Muscle of arm (tissue), 12 donors: ENCODE data around the gene DES. TPM values are rescaled to one million over a fixed set of nuclear protein-coding genes. Genes with fewer than 3 reads are reported as not detected.
"Not testable (repeated sequence)": the region's sequence is repeated elsewhere in the genome, so short reads cannot be mapped to it uniquely, and the experiment has no call there.

Experiments used
- DNase-seq: peaks from one replicate; pipeline ENCODE4 v3.0.0-alpha.2; 2013
- polyA plus RNA-seq, 12 donors: library from polyadenylated mRNA; unstranded; fragments of 120-200 nt; gene quantifications; one replicate each; pipeline ENCODE4 v1.2.1, GENCODE V29; 2013; ENCODE audit not compliant: insufficient read length in 12 of 12

DES gene
- polyA plus RNA-seq, 12 donors = 1,983 to 5,935 (median 4,188) TPM

DNA sequence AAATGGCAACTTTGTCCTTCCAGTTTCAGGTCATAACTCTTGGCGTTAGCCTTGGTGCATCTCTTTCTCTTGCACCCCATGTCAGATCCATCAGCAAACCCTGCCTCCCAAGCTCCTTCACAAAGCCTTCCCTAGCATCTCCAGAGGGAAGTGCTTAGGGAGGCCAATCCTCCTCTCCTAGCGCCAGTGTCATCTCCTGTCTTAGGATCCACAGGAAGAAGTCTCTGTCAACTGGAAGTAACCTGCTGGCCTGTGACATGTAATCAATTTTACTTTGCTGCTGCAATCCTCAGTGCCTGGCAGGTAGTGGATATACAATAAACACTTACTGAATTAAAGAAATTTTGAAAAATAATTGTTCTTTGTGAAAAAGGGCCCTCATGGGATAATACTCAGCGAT, 22.6 kb upstream of the DES start:
- DNase-seq = no peak

DNA sequence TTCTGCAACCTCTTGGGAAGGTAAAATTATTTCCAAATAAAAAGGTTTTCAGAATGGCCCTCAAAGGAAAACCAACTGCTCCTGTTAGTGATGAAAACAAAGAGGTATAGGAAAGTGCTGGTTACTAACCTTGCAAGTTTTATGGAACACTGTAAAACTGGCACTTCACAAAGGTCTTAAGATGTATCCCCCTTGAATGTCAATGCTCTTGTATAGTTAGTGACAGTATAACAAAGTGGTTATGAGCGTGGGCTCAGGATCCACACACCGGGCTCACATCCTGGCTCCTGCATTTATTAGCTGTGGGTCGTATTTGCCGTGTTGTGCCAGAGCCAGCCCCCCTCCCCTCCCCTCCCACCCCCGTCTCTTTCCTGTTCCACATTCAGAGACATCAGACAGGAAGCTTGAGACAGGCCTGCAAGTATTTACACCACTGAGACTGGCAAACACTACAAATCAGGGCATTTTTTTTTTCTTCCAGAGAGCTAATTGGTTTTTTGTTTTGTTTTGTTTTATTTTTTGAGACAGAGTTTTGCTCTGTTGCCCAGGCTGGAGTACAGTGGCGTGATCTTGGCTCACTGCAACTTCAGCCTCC, 21.2 kb upstream of the DES start:
- DNase-seq = no peak

DNA sequence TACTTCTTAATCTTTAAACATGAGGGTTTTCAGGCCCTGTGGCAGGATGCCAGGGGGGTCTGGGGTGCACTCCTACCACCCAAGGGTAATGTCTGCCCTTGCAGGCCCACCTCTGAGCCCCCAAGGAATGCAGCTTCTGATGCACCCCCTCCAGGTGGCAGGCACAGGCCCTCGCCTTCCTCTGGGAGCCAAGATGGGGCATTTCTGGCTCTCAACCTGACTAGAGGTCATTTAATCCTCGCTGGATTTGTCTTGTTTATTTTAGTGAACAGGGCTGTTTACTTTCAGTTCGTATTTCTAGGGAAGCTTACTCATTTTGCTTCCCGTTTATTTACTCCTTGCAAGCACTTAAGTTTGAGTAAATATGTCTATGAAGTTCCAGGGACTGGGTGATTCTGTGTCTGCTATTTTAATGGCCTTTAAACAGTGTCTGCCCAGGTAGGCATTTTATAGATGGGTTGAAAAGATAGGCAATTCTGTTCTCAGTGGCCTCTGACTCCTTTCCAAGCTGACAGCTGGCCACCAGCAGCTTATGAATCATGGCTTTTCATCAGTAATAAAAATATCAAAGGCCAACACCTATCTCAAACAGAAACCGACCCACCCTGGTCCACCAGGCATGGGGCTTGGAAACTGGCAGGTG, 19.3 kb upstream of the DES start:
- no peak for DNase-seq

DNA sequence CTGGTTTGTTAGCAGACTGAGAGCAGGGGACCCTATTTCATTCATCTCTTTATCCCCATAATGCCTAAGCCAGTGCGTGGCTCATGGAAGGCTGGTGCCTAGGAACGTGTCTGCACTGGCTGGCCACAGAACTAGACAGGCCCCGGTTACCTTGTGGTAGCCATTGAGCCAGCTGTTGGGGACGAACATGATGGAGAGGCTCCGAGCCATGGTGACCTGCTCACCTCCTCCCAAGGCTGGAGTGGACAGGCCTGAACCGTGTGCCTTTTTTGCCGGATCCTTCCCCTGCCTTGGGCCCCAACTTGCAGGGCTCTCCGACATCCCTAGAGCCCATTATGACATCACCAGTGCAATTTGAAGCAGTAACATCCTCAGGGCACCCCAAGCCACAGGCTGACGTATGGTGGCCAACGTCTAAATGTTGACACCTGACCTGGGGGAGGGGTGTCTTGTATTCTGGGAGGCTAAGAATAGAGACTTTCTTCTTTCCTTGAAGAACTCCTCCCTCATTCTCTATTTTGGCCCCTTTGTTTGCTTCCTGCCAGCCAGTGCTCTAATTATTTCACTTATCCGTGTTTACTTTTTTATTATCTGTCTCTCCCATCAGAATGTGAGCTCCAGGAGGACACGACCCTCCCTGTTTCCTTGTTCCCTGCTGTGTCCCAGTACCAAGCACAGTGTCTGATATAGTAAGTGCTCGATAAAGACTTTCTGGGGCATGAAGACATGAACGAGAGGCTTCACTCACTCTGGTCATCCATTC, 18.3 kb upstream of the DES start:
- no peak for DNase-seq

DNA sequence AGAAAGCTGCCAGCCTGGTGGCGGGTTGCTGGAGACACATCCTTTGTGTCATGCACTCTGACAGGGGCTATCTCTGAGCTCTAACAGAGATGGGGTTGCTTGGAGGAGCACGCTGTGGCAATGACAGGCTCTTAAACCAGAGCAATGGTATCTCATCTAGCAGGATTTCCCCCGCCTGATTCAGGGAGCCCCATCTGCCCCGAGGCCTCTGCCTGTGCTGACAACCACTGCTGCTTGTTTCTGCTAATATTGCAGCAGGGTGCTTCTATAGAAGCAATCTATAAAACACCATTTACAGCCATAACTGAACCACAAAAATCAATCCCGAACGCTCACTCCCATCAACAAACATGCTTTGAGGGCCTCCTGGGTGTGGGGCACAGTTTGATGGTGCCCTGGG, 17.6 kb upstream of the DES start:
- DNase-seq = no peak

DNA sequence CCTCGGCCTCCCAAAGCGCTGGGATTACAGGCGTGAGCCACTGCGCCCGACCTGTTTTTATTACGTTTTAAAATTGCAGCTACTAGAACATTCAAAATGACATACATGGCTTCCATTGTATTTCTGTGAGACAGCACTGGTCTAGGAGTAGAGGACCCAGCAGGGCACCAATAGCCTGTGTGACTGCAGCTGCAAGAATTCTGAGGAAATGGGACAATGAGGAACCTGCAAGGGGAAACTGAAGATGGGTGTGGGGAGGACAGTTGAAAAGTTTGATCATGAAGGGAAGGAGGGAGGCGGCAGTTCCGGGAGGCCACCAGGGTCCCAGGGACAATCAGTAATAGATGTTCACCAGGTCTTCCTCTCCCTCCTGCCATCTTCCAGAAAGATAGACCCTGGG, 16.6 kb upstream of the DES start:
- no peak for DNase-seq

DNA sequence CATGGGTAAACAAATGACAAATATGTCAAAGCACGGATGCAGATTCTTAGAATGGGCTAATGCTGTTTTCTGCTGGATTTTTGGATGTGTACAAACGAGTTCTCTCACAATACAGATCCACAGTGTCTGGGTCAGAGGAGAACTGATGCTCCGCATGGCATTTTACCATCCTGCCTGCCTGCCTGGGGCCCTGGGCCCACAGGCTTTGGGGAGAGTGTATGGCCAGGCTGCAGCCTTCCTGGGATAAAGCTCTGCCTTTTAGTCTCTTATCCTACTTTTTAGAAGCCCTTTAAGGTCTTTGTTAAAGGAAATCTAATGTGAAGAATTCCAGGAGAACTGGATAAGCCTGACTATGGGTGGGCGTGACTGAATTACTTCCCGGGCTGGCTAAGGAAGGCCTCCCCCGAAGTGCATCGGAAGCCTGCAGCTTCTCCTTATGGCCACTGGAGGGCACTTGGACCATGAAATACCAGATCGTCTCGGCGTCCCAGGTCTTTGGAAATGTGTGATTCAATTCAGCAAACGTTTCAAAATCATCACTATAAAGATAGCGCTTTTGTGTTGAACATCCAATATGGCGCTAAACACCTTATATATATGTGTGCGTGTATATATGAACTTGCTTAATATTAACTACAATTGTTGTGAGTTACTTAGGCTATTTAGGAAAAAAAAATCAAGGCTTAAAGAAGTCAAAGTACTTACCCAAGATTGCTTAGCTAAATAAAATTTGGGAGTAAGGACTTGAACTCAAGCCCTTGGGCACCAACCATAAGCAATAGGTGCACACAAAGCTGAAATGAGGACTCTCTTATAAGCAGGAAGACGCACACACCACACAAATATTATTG, 15.3 kb upstream of the DES start:
- DNase-seq = peak; percentile 75

DNA sequence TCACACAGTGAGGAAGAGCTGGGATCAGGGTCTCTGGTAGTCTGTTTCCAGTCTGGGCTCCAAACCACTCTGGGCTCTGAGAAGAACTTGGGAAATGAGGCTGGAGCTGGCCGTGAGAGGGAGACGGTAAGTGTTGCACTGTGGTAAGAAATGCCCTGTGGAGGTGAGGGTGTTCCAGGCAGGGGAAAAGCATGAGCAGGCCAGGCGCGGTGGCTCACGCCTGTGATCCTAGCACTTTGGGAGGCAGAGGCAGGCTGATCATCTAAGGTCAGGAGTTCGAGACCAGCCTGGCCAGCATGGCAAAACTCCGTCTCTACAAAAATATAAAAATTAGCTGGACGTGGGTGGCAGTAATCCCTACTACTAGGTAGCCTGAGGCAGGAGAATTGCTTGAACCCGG, 14.3 kb upstream of the DES start:
- DNase-seq = no peak

DNA sequence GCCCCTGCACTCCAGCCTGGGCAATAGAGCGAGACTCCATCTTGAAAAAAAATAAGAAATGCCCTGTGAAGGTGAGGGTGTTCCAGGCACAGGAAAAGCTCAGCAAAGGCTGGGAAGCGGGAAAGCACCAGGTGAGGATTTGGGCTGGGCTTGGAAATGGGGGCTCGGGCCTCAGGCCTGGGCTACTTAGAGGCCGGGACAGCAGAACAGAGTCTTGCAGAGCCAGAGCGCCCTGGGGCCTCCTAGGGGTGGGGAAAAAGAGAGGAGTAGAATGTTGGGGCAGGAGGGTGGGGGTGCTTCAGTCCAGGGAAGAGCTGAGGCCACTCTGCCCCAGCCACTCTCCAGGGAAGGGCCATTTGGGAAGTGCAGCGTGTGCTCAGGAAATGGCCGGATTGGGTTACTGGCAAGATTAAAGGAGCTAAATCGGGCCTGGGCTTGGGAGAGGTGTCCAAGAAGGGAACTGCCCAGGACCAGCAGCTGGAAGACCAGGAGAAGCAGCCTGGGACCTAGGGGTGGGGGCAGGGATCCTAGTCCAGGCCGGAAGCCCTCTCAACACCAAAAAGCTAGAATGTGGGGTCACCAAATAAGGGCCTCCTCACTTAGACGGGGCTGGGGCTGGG, 13.8 kb upstream of the DES start:
- DNase-seq = no peak

DNA sequence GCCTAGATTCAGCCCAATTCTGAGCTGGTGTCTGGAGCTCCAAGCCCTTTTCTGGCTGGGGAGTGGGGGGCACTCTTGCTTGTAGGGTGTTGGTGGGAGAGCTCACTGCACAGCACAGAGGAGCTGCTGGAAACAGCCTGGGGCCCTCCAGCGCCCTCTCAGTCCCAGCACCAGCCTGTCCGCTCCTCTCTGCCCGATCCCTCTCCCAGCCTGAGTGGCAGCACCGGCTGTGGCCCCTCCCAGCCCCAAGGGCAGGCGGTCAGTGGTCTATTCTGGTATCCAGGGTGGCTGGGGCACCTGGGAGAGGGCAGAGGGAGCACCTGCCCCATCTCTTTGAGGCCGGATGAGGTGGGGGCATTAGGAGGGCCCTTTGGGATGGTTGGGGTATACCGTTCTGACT, 13.2 kb upstream of the DES start:
- no peak for DNase-seq

DNA sequence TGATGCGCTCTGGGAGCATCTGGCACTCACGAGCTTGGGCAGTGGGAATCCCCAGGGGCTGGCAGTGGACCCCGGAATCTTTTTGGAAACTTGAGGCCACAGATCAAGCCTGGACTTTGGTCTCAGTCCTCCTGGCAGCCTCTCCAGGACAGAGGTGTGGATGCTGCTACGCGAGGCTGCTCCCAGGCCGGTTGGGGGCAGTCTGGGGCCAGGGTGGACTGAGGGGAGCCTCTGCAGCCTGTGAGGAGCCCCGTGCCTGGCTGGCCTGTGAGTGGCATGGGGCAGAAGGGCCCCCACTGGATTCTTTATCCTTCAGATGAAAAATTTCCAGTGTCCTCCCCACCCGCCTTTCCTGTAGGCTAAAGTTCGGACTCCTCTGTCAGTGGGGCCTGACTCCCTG, 12.7 kb upstream of the DES start:
- no peak for DNase-seq

DNA sequence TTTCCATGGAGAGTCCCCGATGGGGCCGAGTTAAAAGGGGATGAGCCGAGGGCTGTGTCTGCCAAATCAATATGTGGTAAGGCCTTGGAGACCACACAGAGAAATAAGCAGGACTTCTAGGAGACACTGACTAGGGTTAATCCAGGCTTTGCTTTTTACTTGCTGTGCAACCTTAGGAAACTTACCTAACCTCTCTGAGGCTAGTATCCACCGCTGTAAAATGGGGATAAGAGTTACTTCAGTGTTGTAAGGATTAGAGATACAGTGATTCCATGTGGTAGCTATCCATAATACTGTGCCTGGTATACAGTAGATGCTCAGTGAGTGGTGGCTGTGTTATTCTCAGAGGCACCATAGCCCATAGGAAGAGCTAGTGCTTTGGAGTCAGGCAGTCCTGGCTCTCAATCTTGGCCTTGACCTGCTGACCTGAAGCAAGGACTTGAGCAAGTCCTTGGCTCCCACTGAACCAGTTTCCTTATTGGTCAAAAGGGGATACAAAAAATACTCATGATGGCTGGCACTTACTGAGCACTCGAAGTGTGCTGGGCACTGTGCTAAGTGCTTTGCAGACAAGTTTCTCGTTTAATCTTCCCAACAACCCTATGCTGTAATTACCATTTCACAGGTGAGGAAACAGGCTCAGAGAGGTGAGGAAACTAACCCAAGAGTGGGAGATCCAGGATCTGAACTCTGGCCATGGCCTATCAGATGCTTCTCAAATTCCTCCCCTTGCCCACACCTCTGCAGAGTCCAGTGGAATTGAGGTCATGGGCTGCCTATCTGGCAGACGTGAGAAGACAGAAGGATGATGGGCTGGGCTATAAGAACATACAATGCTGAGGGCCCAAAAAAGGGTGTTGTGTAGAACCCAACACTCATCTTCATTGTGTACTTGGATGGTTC, 12.0 kb upstream of the DES start:
- DNase-seq = no peak

DNA sequence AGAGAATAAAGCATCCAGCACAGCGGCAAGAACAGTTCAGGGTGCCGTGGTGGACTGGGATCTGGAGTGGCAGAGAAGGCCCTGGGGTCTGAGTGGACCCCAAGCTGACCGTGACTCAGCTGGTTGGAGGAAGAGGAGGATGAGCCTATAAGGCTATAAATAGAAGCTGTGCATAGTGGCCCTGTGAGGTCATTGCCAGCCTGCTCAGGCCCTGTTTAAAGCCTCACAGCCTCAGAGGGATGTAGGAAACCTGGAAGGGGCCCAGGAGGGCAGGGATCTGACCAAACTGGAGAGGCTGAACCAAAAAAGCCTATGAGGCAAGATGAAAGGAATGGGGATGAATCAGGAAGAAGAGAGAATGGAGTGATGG, 11.3 kb upstream of the DES start:
- no peak for DNase-seq

DNA sequence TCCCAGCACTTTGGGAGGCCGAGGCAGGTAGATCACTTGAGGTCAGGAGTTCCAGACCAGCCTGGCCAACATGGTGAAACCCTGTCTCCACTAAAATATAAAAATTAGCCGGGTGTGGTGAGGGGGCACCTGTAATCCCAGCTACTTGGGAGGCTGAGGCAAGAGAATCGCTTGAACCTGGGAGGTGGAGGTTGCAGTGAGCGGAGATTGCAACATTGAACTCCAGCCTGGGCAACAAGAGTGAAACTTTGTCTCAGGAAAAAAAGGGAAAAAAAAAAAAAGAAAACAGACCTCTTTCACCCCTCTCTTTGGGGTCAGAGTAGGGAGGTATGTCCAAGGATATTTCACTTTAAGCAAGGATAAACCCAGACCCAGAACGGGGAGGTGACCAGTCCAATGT, 10.8 kb upstream of the DES start:
- not testable (repeated sequence) for DNase-seq

DNA sequence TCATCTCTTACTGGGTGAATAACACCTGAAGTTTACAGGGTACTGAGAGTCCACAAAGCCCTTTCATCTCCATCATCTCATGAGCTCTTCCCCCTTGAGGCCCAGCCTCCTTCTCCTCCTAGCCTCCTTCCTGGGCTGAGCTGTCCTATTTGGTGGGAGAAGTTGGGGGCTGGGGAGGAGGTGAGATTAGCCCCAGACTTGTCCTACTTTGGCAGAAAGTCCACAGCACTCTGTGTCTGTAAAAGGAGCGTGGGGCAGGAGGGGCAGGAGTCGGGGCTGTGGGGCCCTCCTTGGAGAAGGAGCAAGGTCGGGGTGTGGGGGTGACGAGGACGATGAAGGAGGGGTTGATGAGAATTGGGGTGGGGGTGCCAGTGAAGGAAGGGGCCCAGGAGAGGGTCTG, 10.0 kb upstream of the DES start:
- no peak for DNase-seq

DNA sequence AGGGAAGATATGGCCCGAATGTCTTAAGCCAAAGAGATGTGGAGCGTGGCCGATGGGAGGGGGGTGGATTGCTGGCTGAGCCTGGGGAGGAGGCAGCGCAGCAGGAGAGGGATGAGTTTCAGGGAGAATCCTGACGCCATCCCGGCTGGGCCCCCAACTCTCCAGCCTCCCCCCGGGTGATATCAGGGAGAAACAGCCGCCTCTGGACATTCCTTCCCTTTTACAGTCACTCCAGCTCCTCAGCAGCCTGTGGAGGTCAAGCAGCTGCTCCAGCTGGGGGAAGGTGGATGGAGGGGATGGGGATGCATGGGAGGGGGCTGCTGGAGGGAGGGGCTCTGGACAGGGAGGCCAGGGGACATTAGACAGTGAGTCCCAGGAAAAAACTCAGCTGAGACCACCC, 9.5 kb upstream of the DES start:
- DNase-seq = no peak

DNA sequence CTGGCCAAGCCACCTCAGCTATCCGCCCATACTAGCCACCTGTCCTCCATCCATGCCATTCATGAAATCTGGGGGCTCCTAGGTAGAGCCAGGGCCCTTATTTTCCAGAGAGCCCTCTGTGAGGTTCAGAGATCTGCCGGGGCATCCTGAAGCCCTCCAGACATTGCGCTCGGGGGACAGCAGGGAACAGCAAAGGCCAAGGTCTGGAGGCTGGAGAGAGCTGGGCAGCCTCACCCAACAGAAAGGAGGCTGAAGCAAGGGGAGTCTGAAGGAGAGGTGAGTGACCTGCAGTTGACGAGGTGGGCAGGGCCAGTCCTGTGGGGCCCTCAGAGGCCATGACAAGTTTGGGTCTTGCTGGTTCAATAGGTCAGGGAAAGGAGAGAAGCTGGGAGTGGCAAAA, 8.6 kb upstream of the DES start:
- DNase-seq = no peak

DNA sequence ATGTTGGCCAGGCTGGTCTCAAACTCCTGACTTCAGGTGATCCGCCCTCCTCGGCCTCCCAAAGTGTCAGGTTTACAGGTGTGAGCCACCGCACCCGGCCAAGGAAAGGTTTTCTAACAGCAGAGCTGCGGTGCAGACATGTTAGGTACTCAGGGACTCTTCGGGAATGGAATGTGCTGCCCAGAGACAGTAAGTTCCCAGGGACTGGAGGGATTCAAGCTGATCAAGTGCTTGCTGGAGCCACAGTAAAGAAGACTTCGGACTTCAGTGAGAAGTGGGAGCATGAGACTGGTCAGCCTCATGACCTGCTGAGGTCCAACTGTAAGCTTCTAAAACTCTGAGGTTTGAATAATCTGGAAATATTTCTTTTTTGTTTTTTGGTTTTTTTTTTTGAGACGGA, 7.8 kb upstream of the DES start:
- DNase-seq = no peak

DNA sequence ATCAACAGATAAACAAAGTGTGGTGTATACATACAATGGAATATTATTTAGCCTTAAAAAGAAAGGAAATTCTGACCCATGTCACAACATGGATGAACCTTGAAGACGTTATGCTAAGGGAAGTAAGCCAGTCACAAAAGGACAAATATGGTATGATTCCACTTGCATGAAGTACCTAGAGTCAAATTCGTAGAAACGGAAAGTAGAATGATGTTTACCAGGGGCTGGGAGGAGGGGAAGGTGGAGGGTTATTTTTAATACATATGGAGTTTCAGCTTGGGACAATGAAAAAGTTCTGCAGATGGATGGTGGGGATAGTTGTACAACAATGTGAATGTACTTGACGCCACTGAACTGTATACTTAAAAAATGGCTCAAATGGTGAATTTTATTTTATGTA, 3.3 kb upstream of the DES start:
- DNase-seq = no peak

DNA sequence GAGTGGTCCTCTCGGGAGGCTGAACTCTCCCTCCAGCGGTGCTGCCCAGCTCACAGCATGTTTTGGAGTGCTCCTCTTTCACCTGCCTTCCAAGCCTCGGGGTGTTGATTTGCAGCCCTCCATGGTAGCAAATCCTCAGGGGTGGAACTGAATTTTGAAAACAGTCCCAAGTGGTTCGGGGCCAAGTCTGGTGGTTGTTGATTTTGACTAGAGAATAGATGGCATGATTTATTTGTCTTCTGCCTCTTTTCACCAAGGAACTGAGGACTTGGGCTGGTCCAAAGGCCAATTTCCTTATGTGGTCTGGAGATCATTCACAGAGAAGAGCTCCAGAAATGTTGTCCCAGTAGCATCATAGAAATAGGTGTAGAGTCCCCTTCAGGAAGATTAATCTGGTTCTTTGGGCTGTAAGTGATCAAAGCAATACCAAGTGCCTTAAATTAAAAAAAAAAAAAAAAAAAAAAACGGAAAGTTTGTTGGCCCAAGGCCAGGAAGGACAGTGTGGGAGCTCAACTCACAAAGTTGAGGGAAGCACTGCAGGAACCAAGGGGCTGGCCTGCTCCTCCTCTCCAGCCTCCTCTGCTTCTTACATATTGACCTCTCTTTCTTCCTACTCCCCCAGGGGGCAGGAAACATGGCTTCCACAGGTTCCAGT, 2.5 kb upstream of the DES start:
- DNase-seq = no peak

DNA sequence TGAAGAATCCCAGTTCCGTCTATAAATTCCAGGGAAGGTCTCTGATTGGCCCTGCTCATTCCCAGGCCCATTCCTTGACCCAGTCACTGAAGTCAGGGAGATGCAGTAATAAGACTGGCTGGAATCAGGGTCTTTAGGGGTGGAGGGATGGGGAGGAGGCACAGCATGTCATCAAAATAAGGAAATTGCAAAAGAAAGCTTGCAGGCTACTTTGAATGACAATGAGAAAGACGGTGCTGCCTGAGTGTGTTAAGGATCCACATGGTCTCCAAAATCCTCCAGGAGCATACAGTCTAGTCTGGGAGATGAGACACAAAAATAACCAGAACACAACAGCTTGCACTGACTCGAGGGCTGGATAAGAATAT, 2.0 kb upstream of the DES start:
- DNase-seq = no peak
